Skeletal muscle satellite cell (primary cell): ENCODE results near the gene INTS13.
"Not testable (repeated sequence)": the region's sequence is repeated elsewhere in the genome, so short reads cannot be mapped to it uniquely, and the experiment has no call there.

ENCODE experiments used
- H3K27me3 ChIP-seq: 2 replicates; pipeline ENCODE4 v1.7.0; 2013; ENCODE audit warnings: low read length; ENCODE audit not compliant: control insufficient read depth, insufficient read depth
- H3K36me3 ChIP-seq: 2 replicates; pipeline ENCODE4 v1.7.0; 2013; ENCODE audit warnings: mild to moderate bottlenecking, control low read depth, low read length; ENCODE audit not compliant: insufficient read depth
- H3K4me1 ChIP-seq: 2 replicates; pipeline ENCODE4 v1.7.0; 2013; ENCODE audit warnings: low read length; ENCODE audit not compliant: control insufficient read depth, insufficient read depth
- H3K4me2 ChIP-seq: 2 replicates; pipeline ENCODE4 v1.7.0; 2013; ENCODE audit warnings: mild to moderate bottlenecking, low read length
- H3K4me3 ChIP-seq: 2 replicates; pipeline ENCODE4 v1.7.0; 2013; ENCODE audit warnings: low read length
- H3K9ac ChIP-seq: 2 replicates; pipeline ENCODE4 v1.7.0; 2013; ENCODE audit warnings: mild to moderate bottlenecking, low read depth, low read length, moderate library complexity
- H3K9me3 ChIP-seq: replicated peaks from 2 replicates; pipeline ENCODE4 v1.7.0; 2013; ENCODE audit warnings: mild to moderate bottlenecking, control low read depth, low read length

INTS13 gene

DNA sequence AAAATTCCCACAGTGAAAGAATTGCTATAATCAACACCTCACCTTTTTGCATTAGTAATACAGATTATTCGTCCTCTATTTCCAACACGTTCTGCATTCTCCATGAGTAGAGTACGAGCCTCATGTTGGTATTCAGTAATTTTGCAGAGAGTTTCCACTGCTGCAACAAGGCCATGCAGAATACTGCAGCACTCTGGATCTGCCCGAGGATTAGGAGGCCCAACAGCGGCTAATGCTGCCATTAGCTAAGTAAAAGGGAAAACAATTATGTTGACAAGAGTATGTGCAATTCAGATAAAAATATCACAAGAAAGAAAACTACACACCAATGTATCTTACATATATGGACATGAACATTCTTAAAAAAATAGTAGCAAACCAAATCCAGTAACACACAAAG is 9.1 kb downstream of the INTS13 start:
- no peak overlapping the region for H3K9ac ChIP-seq
- H3K4me2 ChIP-seq, result no peak overlapping the region
- H3K36me3 ChIP-seq, result peaks cover 36% of the 10 kb centered on the region
- H3K4me3 ChIP-seq, result no peak overlapping the region
- no peaks in the 10 kb centered on the region for H3K4me1 ChIP-seq
- no peaks in the 10 kb centered on the region for H3K9me3 ChIP-seq
- no peaks in the 10 kb centered on the region for H3K27me3 ChIP-seq

DNA sequence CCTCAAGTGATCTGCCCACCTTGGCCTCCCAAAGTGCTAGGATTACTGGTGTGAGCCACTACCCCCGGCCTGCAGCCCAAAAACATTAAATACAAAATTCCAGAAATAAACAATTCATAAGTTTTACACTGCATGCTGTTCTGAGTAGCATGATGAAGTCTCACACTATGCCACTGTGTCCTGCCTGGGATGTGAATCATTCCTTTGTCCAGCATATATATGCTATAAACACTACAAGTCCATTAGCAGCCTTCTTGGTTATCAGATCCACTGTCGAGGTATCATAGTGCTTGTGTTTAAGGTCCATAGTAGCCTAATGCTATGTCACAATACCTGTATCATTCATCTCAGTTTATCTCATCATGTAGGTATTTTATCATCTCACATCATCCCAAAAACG is 15.9 kb downstream of the INTS13 start:
- H3K4me1 ChIP-seq, result no peaks in the 10 kb centered on the region
- H3K4me2 ChIP-seq, result no peak overlapping the region
- H3K9me3 ChIP-seq, result no peaks in the 10 kb centered on the region
- no peaks in the 10 kb centered on the region for H3K27me3 ChIP-seq
- H3K4me3 ChIP-seq, result no peak overlapping the region
- H3K9ac ChIP-seq, result no peak overlapping the region
- H3K36me3 ChIP-seq, result peaks cover 37% of the 10 kb centered on the region

- no peaks in the 10 kb centered on the region for H3K27me3 ChIP-seq
- peaks cover 32% of the 10 kb centered on the region for H3K36me3 ChIP-seq
- H3K9ac ChIP-seq, result no peak overlapping the region
- no peak overlapping the region for H3K4me3 ChIP-seq
- H3K4me2 ChIP-seq, result no peak overlapping the region
- H3K4me1 ChIP-seq, result no peaks in the 10 kb centered on the region
- no peaks in the 10 kb centered on the region for H3K9me3 ChIP-seq
Measured at GRCh38 chr12:26919216-26919555, 18.6 kb downstream of the INTS13 start.

- Histone ChIP-seq H3K4me1 (no peaks in the 10 kb centered on the region), H3K9ac (no peak overlapping the region), H3K9me3 (no peaks in the 10 kb centered on the region), H3K4me3 (no peak overlapping the region), H3K27me3 (no peaks in the 10 kb centered on the region), H3K4me2 (no peak overlapping the region), H3K36me3 (peaks cover 29% of the 10 kb centered on the region)
Measured at GRCh38 chr12:26918321-26919215, 19.2 kb downstream of the INTS13 start.

DNA sequence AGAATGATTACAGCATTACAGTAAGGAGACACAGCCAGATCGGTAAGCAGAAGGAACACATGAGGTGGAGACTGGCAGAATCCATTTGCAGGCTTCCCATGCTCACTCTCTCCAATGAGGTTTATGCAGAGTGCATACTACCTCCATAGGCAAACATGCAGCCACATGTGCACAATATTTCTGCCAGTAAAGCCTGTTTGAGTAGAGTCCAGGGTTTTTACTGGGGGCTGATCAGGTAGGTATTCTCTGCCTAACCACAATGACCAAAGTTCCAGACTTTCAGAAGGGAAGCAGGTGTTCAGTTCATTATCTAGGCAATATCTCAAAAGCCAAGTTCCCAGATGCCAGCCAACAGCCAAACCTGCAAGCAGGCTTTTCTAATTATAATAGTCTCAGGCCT is 31.1 kb downstream of the INTS13 start:
- Histone ChIP-seq H3K4me1 (no peaks in the 10 kb centered on the region), H3K36me3 (peaks cover 44% of the 10 kb centered on the region), H3K9ac (no peak overlapping the region), H3K4me3 (no peak overlapping the region), H3K27me3 (no peaks in the 10 kb centered on the region), H3K9me3 (no peaks in the 10 kb centered on the region), H3K4me2 (no peak overlapping the region)

DNA sequence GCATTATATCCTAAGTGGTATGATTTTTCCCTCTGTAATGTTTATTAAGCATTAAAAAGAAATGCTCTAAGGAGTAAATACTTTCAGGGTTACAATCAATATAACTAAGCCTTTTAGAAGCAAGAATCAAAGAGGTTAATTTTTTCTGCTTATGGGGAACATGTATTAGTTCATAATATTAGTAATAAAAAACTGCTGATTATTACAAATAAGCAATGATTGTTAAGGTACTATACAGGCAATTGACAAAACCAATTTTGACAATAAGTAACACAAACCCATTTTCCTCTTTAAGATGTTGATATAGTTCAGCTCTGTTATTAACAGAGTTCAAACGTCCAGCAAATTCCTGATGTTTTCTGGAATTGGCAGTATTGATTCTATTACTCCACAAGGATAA is 31.8 kb downstream of the INTS13 start:
- Histone ChIP-seq H3K4me1 (no peaks in the 10 kb centered on the region), H3K4me3 (no peak overlapping the region), H3K4me2 (no peak overlapping the region), H3K27me3 (no peaks in the 10 kb centered on the region), H3K9ac (no peak overlapping the region), H3K9me3 (no peaks in the 10 kb centered on the region), H3K36me3 (peaks cover 40% of the 10 kb centered on the region)

DNA sequence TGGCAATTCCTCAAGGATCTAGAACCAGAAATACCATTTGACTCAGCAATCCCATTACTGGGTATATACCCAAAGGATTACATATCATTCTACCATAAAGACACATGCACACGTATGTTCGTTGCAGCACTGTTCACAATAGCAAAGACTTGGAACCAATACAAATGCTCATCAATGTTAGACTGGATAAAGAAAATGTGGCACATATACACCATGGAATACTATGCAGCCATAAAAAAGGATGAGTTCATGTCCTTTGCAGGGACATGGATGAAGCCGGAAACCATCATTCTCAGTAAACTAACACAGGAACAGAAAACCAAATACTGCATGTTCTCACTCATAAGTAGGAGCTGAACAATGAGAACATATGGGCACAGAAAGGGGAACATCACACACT is 34.4 kb downstream of the INTS13 start:
- not testable (repeated sequence) for H3K9ac ChIP-seq, H3K4me3 ChIP-seq, H3K4me1 ChIP-seq, H3K27me3 ChIP-seq, H3K9me3 ChIP-seq, H3K4me2 ChIP-seq
- peaks cover 31% of the 10 kb centered on the region for H3K36me3 ChIP-seq

- no peak overlapping the region for H3K4me3 ChIP-seq
- no peaks in the 10 kb centered on the region for H3K27me3 ChIP-seq
- H3K4me1 ChIP-seq, result no peaks in the 10 kb centered on the region
- peaks cover 7% of the 10 kb centered on the region for H3K36me3 ChIP-seq
- no peaks in the 10 kb centered on the region for H3K9me3 ChIP-seq
- no peak overlapping the region for H3K4me2 ChIP-seq
- H3K9ac ChIP-seq, result no peak overlapping the region
Measured at GRCh38 chr12:26896913-26897312, 40.9 kb downstream of the INTS13 start.

GRCh38 chr12:26895672-26896071 is 42.1 kb downstream of the INTS13 start:
- Histone ChIP-seq H3K9ac (no peak overlapping the region), H3K4me2 (no peak overlapping the region), H3K36me3 (peaks cover 11% of the 10 kb centered on the region), H3K27me3 (no peaks in the 10 kb centered on the region), H3K4me1 (no peaks in the 10 kb centered on the region), H3K4me3 (no peak overlapping the region), H3K9me3 (no peaks in the 10 kb centered on the region)

DNA sequence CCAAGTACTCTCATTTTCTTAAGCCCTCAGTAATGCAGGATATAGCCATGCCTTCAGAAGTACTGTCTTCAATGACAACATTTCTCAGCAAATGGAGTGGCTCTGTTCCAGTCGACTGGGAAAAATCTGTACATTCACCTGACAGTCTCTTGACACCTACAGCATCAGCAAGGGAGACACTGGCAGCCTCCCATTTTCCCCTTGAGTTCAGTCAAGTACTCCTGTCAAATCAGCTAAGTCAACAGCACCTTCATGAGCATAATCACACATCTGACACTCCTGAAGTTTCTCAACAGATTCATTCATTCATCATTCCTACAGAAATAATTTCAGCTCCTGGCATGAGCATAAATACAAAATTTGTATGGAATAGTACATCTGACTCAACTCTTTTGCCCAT is 46.1 kb downstream of the INTS13 start:
- H3K4me1 ChIP-seq, result no peaks in the 10 kb centered on the region
- H3K27me3 ChIP-seq, result no peaks in the 10 kb centered on the region
- H3K9ac ChIP-seq, result no peak overlapping the region
- no peak overlapping the region for H3K4me2 ChIP-seq
- H3K9me3 ChIP-seq, result no peaks in the 10 kb centered on the region
- H3K4me3 ChIP-seq, result no peak overlapping the region
- peaks cover 4% of the 10 kb centered on the region for H3K36me3 ChIP-seq

DNA sequence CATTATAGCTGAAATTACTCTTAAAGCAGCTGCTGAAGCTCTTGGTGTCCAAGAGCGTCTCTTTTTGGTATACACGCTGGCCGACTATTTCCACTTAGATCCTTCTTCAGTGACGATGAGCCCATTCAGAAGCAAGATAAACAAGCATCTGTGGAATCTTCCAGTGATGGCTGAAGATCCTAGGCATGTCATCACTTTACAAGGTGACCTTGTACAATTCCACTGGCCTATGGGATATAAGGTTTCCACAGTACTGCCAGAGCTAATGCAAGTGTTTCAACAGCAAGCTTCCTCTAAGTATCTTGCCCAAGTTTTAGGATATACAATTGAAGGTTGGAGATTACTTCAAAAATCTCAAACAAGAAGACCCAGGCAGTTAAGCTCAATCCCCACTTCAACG is 47.0 kb downstream of the INTS13 start:
- no peaks in the 10 kb centered on the region for H3K27me3 ChIP-seq
- no peak overlapping the region for H3K4me3 ChIP-seq
- H3K4me1 ChIP-seq, result no peaks in the 10 kb centered on the region
- no peak overlapping the region for H3K9ac ChIP-seq
- no peak overlapping the region for H3K4me2 ChIP-seq
- H3K36me3 ChIP-seq, result peaks cover 4% of the 10 kb centered on the region
- H3K9me3 ChIP-seq, result no peaks in the 10 kb centered on the region
